Fibroblast of lung (primary cell): Measurements from ENCODE around the gene CANX. TPM values are rescaled to one million over a fixed set of nuclear protein-coding genes. Genes with fewer than 3 reads are reported as not detected.

Source experiments
- DNase-seq, 2 donors: peaks; one replicate each; pipeline versions ENCODE4 v3.0.0 to v3.0.0-alpha.2; 2010; ENCODE audit warnings: low read depth in 2 of 2
- H2AFZ ChIP-seq: 2 replicates; pipeline ENCODE4 v1.5.1; 2012; ENCODE audit warnings: low read length, control low read depth, inconsistent platforms
- H3K27ac ChIP-seq: 2 replicates; pipeline ENCODE4 v1.5.1; 2011; ENCODE audit warnings: low read length, control low read depth; ENCODE audit not compliant: insufficient read depth
- H3K27me3 ChIP-seq: 2 replicates; pipeline ENCODE4 v1.5.1; 2011; ENCODE audit warnings: mild to moderate bottlenecking, low read length; ENCODE audit not compliant: control insufficient read depth, insufficient read depth
- H3K36me3 ChIP-seq: 2 replicates; pipeline ENCODE4 v1.5.1; 2011; ENCODE audit warnings: low read length; ENCODE audit not compliant: control insufficient read depth, insufficient read depth
- H3K4me1 ChIP-seq: 2 replicates; pipeline ENCODE4 v1.5.1; 2011; ENCODE audit warnings: low read length; ENCODE audit not compliant: control insufficient read depth, insufficient read depth; ENCODE audit errors: extremely low read depth
- H3K4me2 ChIP-seq: 2 replicates; pipeline ENCODE4 v1.5.1; 2011; ENCODE audit warnings: low read length, control low read depth; ENCODE audit not compliant: insufficient read depth; ENCODE audit errors: extremely low read depth
- H3K4me3 ChIP-seq, 4 experiments: fragments of 200-600 bp in 1 of 4; sonication (generic) in 1 of 4; replicated peaks in 1 of 4; 2 replicates each; pipeline ENCODE4 v1.5.1; 2011 to 2016; ENCODE audit warnings: low read length in 4 of 4, low read depth in 3 of 4, mild to moderate bottlenecking in 3 of 4, control low read depth in 2 of 4, inconsistent platforms in 1 of 4, mixed read lengths in 1 of 4; ENCODE audit not compliant: insufficient read depth in 1 of 4; ENCODE audit errors: control extremely low read depth in 1 of 4
- H3K79me2 ChIP-seq: 2 replicates; pipeline ENCODE4 v1.5.1; 2012; ENCODE audit warnings: mild to moderate bottlenecking, low read length, inconsistent platforms; ENCODE audit not compliant: control insufficient read depth, insufficient read depth
- H3K9ac ChIP-seq: 2 replicates; pipeline ENCODE4 v1.5.1; 2011; ENCODE audit warnings: mild to moderate bottlenecking, low read length, control low read depth; ENCODE audit not compliant: insufficient read depth
- H3K9me3 ChIP-seq: 2 replicates; pipeline ENCODE4 v1.5.1; 2012; ENCODE audit warnings: low read depth, low read length; ENCODE audit not compliant: control insufficient read depth, insufficient read depth
- H4K20me1 ChIP-seq: 2 replicates; pipeline ENCODE4 v1.5.1; 2011; ENCODE audit warnings: low read length; ENCODE audit not compliant: control insufficient read depth, insufficient read depth; ENCODE audit errors: extremely low read depth
- CTCF ChIP-seq, 2 donors: IDR thresholded peaks in 1 of 2; conservative IDR thresholded peaks in 1 of 2; 1 replicate in 1 of 2; 2 replicates in 1 of 2; pipeline ENCODE4 v1.5.1; 2011 to 2012; ENCODE audit warnings: low read length in 2 of 2, control low read depth in 1 of 2, inconsistent platforms in 1 of 2, low read depth in 1 of 2, mild to moderate bottlenecking in 1 of 2
- EZH2 ChIP-seq: IDR thresholded peaks from 2 replicates; pipeline ENCODE4 v1.5.1; 2012; ENCODE audit warnings: low read length, control low read depth, mild to moderate bottlenecking; ENCODE audit errors: missing control alignments
- polyA plus RNA-seq, 2 donors: library from polyadenylated mRNA; depleted of rRNA in 1 of 2; stranded (reverse) in 1 of 2; unstranded in 1 of 2; fragments of >200 nt; gene quantifications; 2 replicates each; pipeline ENCODE4 v1.2.1, GENCODE V29; 2011 to 2012; ENCODE audit warnings: missing spikeins in 1 of 2
- total RNA-seq: library from RNA; depleted of rRNA; stranded (reverse); fragments of >200 nt; gene quantifications from 2 replicates; pipeline ENCODE4 v1.2.1, GENCODE V29; 2014

CANX gene
- total and polyA plus RNA-seq, 2 donors (not counting 1 experiment from before 2014, with no cell fraction given), result 589 to 722 TPM

- H3K4me1 ChIP-seq, result peaks cover 2% of the 10 kb centered on the region
- H3K4me3 ChIP-seq, result peak overlapping the region; percentile 68 to 87 (median 80)
- TF ChIP-seq EZH2, result no peak
- TF ChIP-seq CTCF (conservative IDR thresholded peaks at IDR 0.05 in 1 of 2, IDR thresholded peaks at IDR 0.05 in 1 of 2; ENCODE audit: low read depth in 1 of 2, low read length in 2 of 2), result no peak
- peak overlapping the region; percentile 22 for H2AFZ ChIP-seq
- H3K79me2 ChIP-seq, result peaks cover 44% of the 10 kb centered on the region
- H3K9ac ChIP-seq, result peak overlapping the region; percentile 98
- peaks cover 9% of the 10 kb centered on the region for H3K36me3 ChIP-seq
- H3K27me3 ChIP-seq, result no peaks in the 10 kb centered on the region
- H4K20me1 ChIP-seq, result peaks cover 1% of the 10 kb centered on the region
- H3K27ac ChIP-seq, result peak overlapping the region; percentile 91
- DNase-seq, result peak; percentile 99
- no peaks in the 10 kb centered on the region for H3K9me3 ChIP-seq
- peak overlapping the region; percentile 84 for H3K4me2 ChIP-seq
Measured at GRCh38 chr5:179697993-179698934, 503 bp upstream of the CANX start.

GRCh38 chr5:179699616-179700237 lies 960 bp downstream of the CANX start:
- TF ChIP-seq CTCF (conservative IDR thresholded peaks at IDR 0.05 in 1 of 2, IDR thresholded peaks at IDR 0.05 in 1 of 2; ENCODE audit: low read depth in 1 of 2, low read length in 2 of 2) (no peak), EZH2 (no peak)
- Histone ChIP-seq H2AFZ (no peak overlapping the region), H4K20me1 (peaks cover 1% of the 10 kb centered on the region), H3K27me3 (no peaks in the 10 kb centered on the region), H3K4me3 (peak overlapping the region; percentile 68 to 92 (median 84)), H3K4me1 (peaks cover 2% of the 10 kb centered on the region), H3K79me2 (peaks cover 57% of the 10 kb centered on the region), H3K4me2 (peak overlapping the region; percentile 97), H3K27ac (peak overlapping the region; percentile 91), H3K9me3 (no peaks in the 10 kb centered on the region), H3K9ac (peak overlapping the region; percentile 98), H3K36me3 (peaks cover 10% of the 10 kb centered on the region)
- peak; percentile 37 to 38 for DNase-seq

GRCh38 chr5:179700401-179700918 lies 1.7 kb downstream of the CANX start:
- H3K9me3 ChIP-seq, result no peaks in the 10 kb centered on the region
- no peak overlapping the region for H2AFZ ChIP-seq
- H4K20me1 ChIP-seq, result peaks cover 1% of the 10 kb centered on the region
- H3K36me3 ChIP-seq, result peaks cover 10% of the 10 kb centered on the region
- TF ChIP-seq EZH2 (no peak), CTCF (conservative IDR thresholded peaks at IDR 0.05 in 1 of 2, IDR thresholded peaks at IDR 0.05 in 1 of 2; ENCODE audit: low read depth in 1 of 2, low read length in 2 of 2) (no peak)
- H3K27me3 ChIP-seq, result no peaks in the 10 kb centered on the region
- H3K9ac ChIP-seq, result no peak overlapping the region
- H3K27ac ChIP-seq, result peak overlapping the region; percentile 91
- H3K4me3 ChIP-seq, result peak overlapping the region; percentile 68 to 92 (median 84)
- peak; percentile 7 to 28 for DNase-seq
- H3K79me2 ChIP-seq, result peaks cover 65% of the 10 kb centered on the region
- H3K4me2 ChIP-seq, result peak overlapping the region; percentile 97
- peaks cover 2% of the 10 kb centered on the region for H3K4me1 ChIP-seq
